ENCODE results near the gene MAP3K15.

GRCh38 chrX:19517965-19518364, 2.7 kb upstream of the MAP3K15 start:
- no peak for TF ChIP-seq POLR2A (IDR thresholded peaks at IDR 0.05; ENCODE audit: low read depth, low read length)
- TF ChIP-seq POLR2AphosphoS5 (IDR thresholded peaks at IDR 0.05; ENCODE audit: low read depth, low read length): no peak
- TF ChIP-seq TAF1 (IDR thresholded peaks at IDR 0.05; ENCODE audit: borderline replicate concordance, low read depth, low read length): no peak
